Neural cell (in vitro differentiated cells): ENCODE data around the gene MTHFD1L.

Experiments used
- EZH2 ChIP-seq: fragments of 200-600, 300-800 bp; shearing (Covaris generic), sonication (generic); IDR thresholded peaks from 2 replicates; pipeline ENCODE4 v1.6.1; 2014; ENCODE audit warnings: antibody characterized with exemption, low read length, borderline replicate concordance, mild to moderate bottlenecking; ENCODE audit not compliant: insufficient read depth, poor library complexity, severe bottlenecking
- POLR2AphosphoS5 ChIP-seq: IDR thresholded peaks from 2 replicates; pipeline ENCODE4 v1.6.1; 2012
- TAF1 ChIP-seq: IDR thresholded peaks from 2 replicates; pipeline ENCODE4 v1.6.1; 2012; ENCODE audit warnings: low read depth
- TF ChIP-seq, protein P1 (sequence below): fragments of 450-650 bp; IDR thresholded peaks from 2 replicates; pipeline ENCODE4 v1.5.1; 2014; ENCODE audit warnings: antibody characterized with exemption, mild to moderate bottlenecking, moderate library complexity; ENCODE audit not compliant: poor library complexity, severe bottlenecking
- TF ChIP-seq, protein P2 (sequence below): IDR thresholded peaks from 2 replicates; pipeline ENCODE4 v1.6.1; 2012; ENCODE audit warnings: borderline replicate concordance

DNA sequence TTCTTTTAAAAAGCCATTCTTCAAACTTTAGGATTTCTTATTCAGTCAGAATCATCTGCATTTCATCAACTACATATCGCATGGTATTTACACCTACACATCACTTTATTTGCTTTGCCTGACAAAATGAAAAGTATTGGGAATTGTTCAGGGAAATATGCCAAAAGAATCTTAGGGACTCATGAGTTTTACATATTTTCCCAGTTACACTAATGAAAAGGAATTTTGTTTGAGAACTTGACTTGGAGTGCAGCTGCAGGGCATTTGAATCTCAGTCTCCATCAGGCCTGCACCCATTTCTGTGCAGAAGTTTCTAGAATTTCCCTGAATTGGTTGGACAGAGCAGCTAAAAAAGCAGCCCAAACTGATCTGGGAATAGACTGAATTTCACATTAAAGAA lies 65.3 kb downstream of the MTHFD1L start:
- TF ChIP-seq, protein P1, sequence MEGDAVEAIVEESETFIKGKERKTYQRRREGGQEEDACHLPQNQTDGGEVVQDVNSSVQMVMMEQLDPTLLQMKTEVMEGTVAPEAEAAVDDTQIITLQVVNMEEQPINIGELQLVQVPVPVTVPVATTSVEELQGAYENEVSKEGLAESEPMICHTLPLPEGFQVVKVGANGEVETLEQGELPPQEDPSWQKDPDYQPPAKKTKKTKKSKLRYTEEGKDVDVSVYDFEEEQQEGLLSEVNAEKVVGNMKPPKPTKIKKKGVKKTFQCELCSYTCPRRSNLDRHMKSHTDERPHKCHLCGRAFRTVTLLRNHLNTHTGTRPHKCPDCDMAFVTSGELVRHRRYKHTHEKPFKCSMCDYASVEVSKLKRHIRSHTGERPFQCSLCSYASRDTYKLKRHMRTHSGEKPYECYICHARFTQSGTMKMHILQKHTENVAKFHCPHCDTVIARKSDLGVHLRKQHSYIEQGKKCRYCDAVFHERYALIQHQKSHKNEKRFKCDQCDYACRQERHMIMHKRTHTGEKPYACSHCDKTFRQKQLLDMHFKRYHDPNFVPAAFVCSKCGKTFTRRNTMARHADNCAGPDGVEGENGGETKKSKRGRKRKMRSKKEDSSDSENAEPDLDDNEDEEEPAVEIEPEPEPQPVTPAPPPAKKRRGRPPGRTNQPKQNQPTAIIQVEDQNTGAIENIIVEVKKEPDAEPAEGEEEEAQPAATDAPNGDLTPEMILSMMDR: no peak
- TF ChIP-seq EZH2 (no peak), POLR2AphosphoS5 (no peak), TAF1 (no peak)
- TF ChIP-seq, protein P2, sequence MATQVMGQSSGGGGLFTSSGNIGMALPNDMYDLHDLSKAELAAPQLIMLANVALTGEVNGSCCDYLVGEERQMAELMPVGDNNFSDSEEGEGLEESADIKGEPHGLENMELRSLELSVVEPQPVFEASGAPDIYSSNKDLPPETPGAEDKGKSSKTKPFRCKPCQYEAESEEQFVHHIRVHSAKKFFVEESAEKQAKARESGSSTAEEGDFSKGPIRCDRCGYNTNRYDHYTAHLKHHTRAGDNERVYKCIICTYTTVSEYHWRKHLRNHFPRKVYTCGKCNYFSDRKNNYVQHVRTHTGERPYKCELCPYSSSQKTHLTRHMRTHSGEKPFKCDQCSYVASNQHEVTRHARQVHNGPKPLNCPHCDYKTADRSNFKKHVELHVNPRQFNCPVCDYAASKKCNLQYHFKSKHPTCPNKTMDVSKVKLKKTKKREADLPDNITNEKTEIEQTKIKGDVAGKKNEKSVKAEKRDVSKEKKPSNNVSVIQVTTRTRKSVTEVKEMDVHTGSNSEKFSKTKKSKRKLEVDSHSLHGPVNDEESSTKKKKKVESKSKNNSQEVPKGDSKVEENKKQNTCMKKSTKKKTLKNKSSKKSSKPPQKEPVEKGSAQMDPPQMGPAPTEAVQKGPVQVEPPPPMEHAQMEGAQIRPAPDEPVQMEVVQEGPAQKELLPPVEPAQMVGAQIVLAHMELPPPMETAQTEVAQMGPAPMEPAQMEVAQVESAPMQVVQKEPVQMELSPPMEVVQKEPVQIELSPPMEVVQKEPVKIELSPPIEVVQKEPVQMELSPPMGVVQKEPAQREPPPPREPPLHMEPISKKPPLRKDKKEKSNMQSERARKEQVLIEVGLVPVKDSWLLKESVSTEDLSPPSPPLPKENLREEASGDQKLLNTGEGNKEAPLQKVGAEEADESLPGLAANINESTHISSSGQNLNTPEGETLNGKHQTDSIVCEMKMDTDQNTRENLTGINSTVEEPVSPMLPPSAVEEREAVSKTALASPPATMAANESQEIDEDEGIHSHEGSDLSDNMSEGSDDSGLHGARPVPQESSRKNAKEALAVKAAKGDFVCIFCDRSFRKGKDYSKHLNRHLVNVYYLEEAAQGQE: no peak
